Neural cell (in vitro differentiated cells): ENCODE measurements around the gene TSPAN16. TPM values are rescaled to one million over a fixed set of nuclear protein-coding genes. Genes with fewer than 3 reads are reported as not detected.

Source experiments
- H2AFZ ChIP-seq: fragments of 200-600, 300-800 bp; sonication (generic), shearing (Covaris generic); 2 replicates; pipeline ENCODE4 v1.6.0; 2014; ENCODE audit warnings: low read depth, mild to moderate bottlenecking, antibody characterized with exemption, low read length, moderate library complexity
- H3F3A ChIP-seq: fragments of 200-600 bp; shearing (Covaris generic); 2 replicates; pipeline ENCODE4 v1.6.1; 2016; ENCODE audit warnings: mild to moderate bottlenecking, moderate library complexity, mixed read lengths, antibody characterized with exemption, low read length; ENCODE audit not compliant: insufficient read depth, poor library complexity, severe bottlenecking
- H3K27ac ChIP-seq: fragments of 200-600, 300-800 bp; sonication (generic), shearing (Covaris generic); 2 replicates; pipeline ENCODE4 v1.5.1; 2014; ENCODE audit warnings: mild to moderate bottlenecking, low read length, moderate library complexity
- H3K27me3 ChIP-seq: fragments of 300-800, 200-600 bp; sonication (generic), shearing (Covaris generic); 2 replicates; pipeline ENCODE4 v1.6.0; 2014; ENCODE audit warnings: mild to moderate bottlenecking, low read depth, low read length, moderate library complexity; ENCODE audit not compliant: insufficient read depth
- H3K36me3 ChIP-seq: fragments of 300-800, 200-600 bp; sonication (generic), shearing (Covaris generic); 2 replicates; pipeline ENCODE4 v1.5.1; 2014; ENCODE audit warnings: mild to moderate bottlenecking, antibody characterized with exemption, low read length, moderate library complexity; ENCODE audit not compliant: insufficient read depth
- H3K4me2 ChIP-seq: fragments of 300-800, 200-600 bp; sonication (generic), shearing (Covaris generic); 2 replicates; pipeline ENCODE4 v1.6.0; 2014; ENCODE audit warnings: mild to moderate bottlenecking, low read length
- H3K4me3 ChIP-seq: fragments of 300-800, 200-600 bp; sonication (generic), shearing (Covaris generic); 2 replicates; pipeline ENCODE4 v1.5.1; 2014; ENCODE audit warnings: mild to moderate bottlenecking, low read length, moderate library complexity
- H3K79me2 ChIP-seq: fragments of 200-600 bp; shearing (Covaris generic); replicated peaks from 2 replicates; pipeline ENCODE4 v1.6.0; 2014; ENCODE audit warnings: mild to moderate bottlenecking, low read length, moderate library complexity; ENCODE audit not compliant: insufficient read depth
- H3K9ac ChIP-seq: fragments of 300-800, 200-600 bp; sonication (generic), shearing (Covaris generic); 2 replicates; pipeline ENCODE4 v1.6.1; 2016; ENCODE audit warnings: mild to moderate bottlenecking, low read length, mixed read lengths
- H3K9me2 ChIP-seq: fragments of 200-600 bp; shearing (Covaris generic); 2 replicates; pipeline ENCODE4 v1.6.1; 2016; ENCODE audit warnings: mild to moderate bottlenecking, low read length, mixed read lengths; ENCODE audit not compliant: insufficient read depth
- H3K9me3 ChIP-seq: fragments of 200-600, 300-800 bp; sonication (generic), shearing (Covaris generic); 2 replicates; pipeline ENCODE4 v1.6.1; 2016; ENCODE audit warnings: mild to moderate bottlenecking, mixed run types, low read length, moderate library complexity, mixed read lengths
- H4K20me1 ChIP-seq: fragments of 200-600 bp; shearing (Covaris generic); 2 replicates; pipeline ENCODE4 v1.6.1; 2016; ENCODE audit warnings: mild to moderate bottlenecking, mixed run types; ENCODE audit not compliant: insufficient read depth
- CTCF ChIP-seq: fragments of 450-650 bp; IDR thresholded peaks from 2 replicates; pipeline ENCODE4 v1.5.1; 2014; ENCODE audit warnings: antibody characterized with exemption, mild to moderate bottlenecking, moderate library complexity; ENCODE audit not compliant: poor library complexity, severe bottlenecking
- EP300 ChIP-seq: fragments of 450-650 bp; conservative IDR thresholded peaks from 2 replicates; pipeline ENCODE4 v1.6.1; 2014; ENCODE audit warnings: antibody characterized with exemption, mild to moderate bottlenecking, moderate library complexity; ENCODE audit not compliant: poor library complexity, severe bottlenecking
- EZH2 ChIP-seq: fragments of 200-600, 300-800 bp; shearing (Covaris generic), sonication (generic); IDR thresholded peaks from 2 replicates; pipeline ENCODE4 v1.6.1; 2014; ENCODE audit warnings: antibody characterized with exemption, low read length, borderline replicate concordance, mild to moderate bottlenecking; ENCODE audit not compliant: insufficient read depth, poor library complexity, severe bottlenecking
- MXI1 ChIP-seq: fragments of 450-650 bp; conservative IDR thresholded peaks from 2 replicates; pipeline ENCODE4 v1.6.1; 2014; ENCODE audit warnings: antibody characterized with exemption, mild to moderate bottlenecking; ENCODE audit not compliant: poor library complexity, severe bottlenecking
- POLR2AphosphoS5 ChIP-seq: IDR thresholded peaks from 2 replicates; pipeline ENCODE4 v1.6.1; 2012
- RAD21 ChIP-seq: fragments of 450-650 bp; conservative IDR thresholded peaks from 2 replicates; pipeline ENCODE4 v1.6.1; 2014; ENCODE audit warnings: antibody characterized with exemption, mild to moderate bottlenecking, moderate library complexity
- REST ChIP-seq: IDR thresholded peaks from 2 replicates; pipeline ENCODE4 v1.6.1; 2012; ENCODE audit warnings: borderline replicate concordance
- SMC3 ChIP-seq: fragments of 450-650 bp; conservative IDR thresholded peaks from 2 replicates; pipeline ENCODE4 v1.6.1; 2014; ENCODE audit warnings: antibody characterized with exemption, mild to moderate bottlenecking, moderate library complexity; ENCODE audit not compliant: poor library complexity
- TAF1 ChIP-seq: IDR thresholded peaks from 2 replicates; pipeline ENCODE4 v1.6.1; 2012; ENCODE audit warnings: low read depth
- polyA plus RNA-seq: library from polyadenylated mRNA; depleted of rRNA; stranded (reverse); fragments of >200 nt; gene quantifications from 2 replicates; pipeline ENCODE4 v1.2.3, GENCODE V29; 2014

TSPAN16 gene
- polyA plus RNA-seq, 1 donor from 2014 or later, result not detected

GRCh38 chr19:11300811-11301120 lies 4.8 kb downstream of the TSPAN16 start:
- Histone ChIP-seq H3K9ac (no peak overlapping the region), H4K20me1 (no peaks in the 10 kb centered on the region), H2AFZ (no peak overlapping the region), H3K79me2 (no peaks in the 10 kb centered on the region), H3K9me3 (no peaks in the 10 kb centered on the region), H3F3A (no peaks in the 10 kb centered on the region), H3K27ac (no peak overlapping the region), H3K36me3 (no peaks in the 10 kb centered on the region), H3K4me3 (no peak overlapping the region), H3K27me3 (no peaks in the 10 kb centered on the region), H3K9me2 (no peaks in the 10 kb centered on the region), H3K4me2 (no peak overlapping the region)
- TF ChIP-seq MXI1, result no peak

- Histone ChIP-seq H3K4me2 (no peak overlapping the region), H3K9me3 (no peaks in the 10 kb centered on the region), H3K79me2 (no peaks in the 10 kb centered on the region), H3K27me3 (no peaks in the 10 kb centered on the region), H3K36me3 (no peaks in the 10 kb centered on the region), H2AFZ (no peak overlapping the region), H4K20me1 (no peaks in the 10 kb centered on the region), H3K27ac (no peak overlapping the region), H3K4me3 (no peak overlapping the region), H3K9ac (no peak overlapping the region), H3F3A (no peaks in the 10 kb centered on the region), H3K9me2 (no peaks in the 10 kb centered on the region)
- TF ChIP-seq EZH2, result no peak
- TF ChIP-seq REST, result no peak
- no peak for TF ChIP-seq RAD21
- TF ChIP-seq MXI1, result no peak
- no peak for TF ChIP-seq EP300
- no peak for TF ChIP-seq SMC3
- TF ChIP-seq POLR2AphosphoS5, result no peak
- TF ChIP-seq CTCF, result no peak
- TF ChIP-seq TAF1, result no peak
Measured at GRCh38 chr19:11304936-11305335, 9.0 kb downstream of the TSPAN16 start.

- Histone ChIP-seq H3K27ac (no peak overlapping the region), H3K9me3 (no peaks in the 10 kb centered on the region), H4K20me1 (no peaks in the 10 kb centered on the region), H3K4me3 (no peak overlapping the region), H3K9ac (no peak overlapping the region), H3K4me2 (no peak overlapping the region), H3K79me2 (no peaks in the 10 kb centered on the region), H3K9me2 (no peaks in the 10 kb centered on the region), H3K27me3 (no peaks in the 10 kb centered on the region), H2AFZ (no peak overlapping the region), H3F3A (no peaks in the 10 kb centered on the region), H3K36me3 (no peaks in the 10 kb centered on the region)
- TF ChIP-seq POLR2AphosphoS5 (no peak), EP300 (no peak), RAD21 (no peak), SMC3 (no peak), CTCF (no peak), REST (no peak), MXI1 (no peak), EZH2 (no peak), TAF1 (no peak)
Measured at GRCh38 chr19:11306337-11306736, 10.4 kb downstream of the TSPAN16 start.
